KMS-11 (cell line): ENCODE data around the gene ALAD.

Source experiments
- H2AFZ ChIP-seq: fragments of 200-600 bp; sonication (generic); 2 replicates; pipeline ENCODE4 v1.6.1; 2016; ENCODE audit warnings: antibody characterized with exemption, mixed run types, low read depth
- H3K27ac ChIP-seq: fragments of 200-600 bp; sonication (generic); 2 replicates; pipeline ENCODE4 v1.6.1; 2016; ENCODE audit warnings: mild to moderate bottlenecking, mixed run types
- H3K27me3 ChIP-seq: fragments of 200-600 bp; sonication (generic); 2 replicates; pipeline ENCODE4 v1.6.1; 2017; ENCODE audit warnings: mild to moderate bottlenecking, low read depth, mixed run types, moderate library complexity; ENCODE audit not compliant: insufficient read depth
- H3K36me3 ChIP-seq: fragments of 200-600 bp; sonication (generic); 2 replicates; pipeline ENCODE4 v1.6.1; 2017; ENCODE audit warnings: mild to moderate bottlenecking, mixed run types; ENCODE audit not compliant: insufficient read depth
- H3K4me1 ChIP-seq: fragments of 200-600 bp; sonication (generic); 2 replicates; pipeline ENCODE4 v1.6.1; 2016; ENCODE audit warnings: mild to moderate bottlenecking, low read depth, mixed run types; ENCODE audit not compliant: poor library complexity, severe bottlenecking
- H3K4me2 ChIP-seq: fragments of 200-600 bp; sonication (generic); 2 replicates; pipeline ENCODE4 v1.7.0; 2016; ENCODE audit warnings: mild to moderate bottlenecking, mixed run types
- H3K4me3 ChIP-seq: fragments of 200-600 bp; sonication (generic); IDR thresholded peaks from 2 replicates; pipeline ENCODE4 v1.6.1; 2017; ENCODE audit warnings: low read depth, low read length, mixed read lengths; ENCODE audit not compliant: insufficient read depth
- H3K79me2 ChIP-seq: fragments of 200-600 bp; sonication (generic); 2 replicates; pipeline ENCODE4 v1.6.1; 2016; ENCODE audit warnings: low read depth, mixed run types; ENCODE audit not compliant: insufficient read depth
- H3K9ac ChIP-seq: fragments of 200-600 bp; sonication (generic); 2 replicates; pipeline ENCODE4 v1.6.1; 2016; ENCODE audit warnings: mild to moderate bottlenecking, mixed run types
- H4K20me1 ChIP-seq: fragments of 200-600 bp; sonication (generic); 2 replicates; pipeline ENCODE4 v1.6.1; 2016; ENCODE audit warnings: mild to moderate bottlenecking, mixed run types; ENCODE audit not compliant: insufficient read depth
- TF ChIP-seq, protein P1 (sequence below): fragments of 200-600 bp; sonication (generic); conservative IDR thresholded peaks from 2 replicates; pipeline ENCODE4 v1.6.1; 2017; ENCODE audit warnings: low read depth, mild to moderate bottlenecking, antibody characterized with exemption, low read length, moderate library complexity, mixed read lengths

Gene ALAD

DNA sequence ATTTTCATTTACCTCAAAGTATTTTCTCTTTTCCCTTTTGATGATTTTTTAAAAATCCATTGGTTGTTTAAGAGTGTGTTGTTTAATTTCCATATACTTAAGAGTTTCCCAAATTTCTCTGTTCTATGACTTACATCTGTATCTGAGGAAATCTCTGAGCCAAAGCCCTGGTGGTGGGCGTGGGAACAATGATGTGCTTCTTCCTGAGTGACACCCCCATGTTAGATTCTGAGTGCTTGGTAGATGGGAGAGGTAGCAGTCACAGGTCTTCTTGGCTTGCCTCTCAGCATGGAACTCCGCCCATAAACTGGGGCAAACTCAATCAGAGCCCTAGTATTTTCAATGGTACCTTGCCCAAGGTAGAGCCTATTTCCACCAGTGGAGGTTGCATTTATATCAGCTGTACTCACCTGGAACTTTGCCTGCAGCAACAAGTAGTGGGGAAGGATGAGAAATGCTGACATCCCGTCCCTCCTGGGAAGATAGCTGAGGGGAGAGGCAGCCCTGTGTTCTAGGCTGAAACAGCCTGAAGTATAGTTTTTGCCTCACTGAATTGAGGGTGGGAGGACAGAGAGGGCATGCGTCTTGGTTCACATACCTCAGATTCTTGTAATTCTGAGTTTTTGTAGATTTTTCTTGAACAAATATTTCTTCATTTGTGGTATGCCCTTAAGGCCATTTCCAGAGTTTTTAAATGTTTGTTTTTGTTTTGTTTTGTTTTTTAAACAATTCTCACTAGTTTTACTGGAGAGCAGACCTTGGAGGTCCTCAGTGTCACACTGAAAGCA lies 35.8 kb upstream of the ALAD start:
- Histone ChIP-seq H2AFZ (no peak overlapping the region), H3K9ac (no peak overlapping the region), H3K79me2 (no peaks in the 10 kb centered on the region), H3K36me3 (no peaks in the 10 kb centered on the region), H3K4me3 (no peak overlapping the region), H3K27ac (no peak overlapping the region), H3K4me2 (no peak overlapping the region), H4K20me1 (no peaks in the 10 kb centered on the region), H3K4me1 (no peaks in the 10 kb centered on the region), H3K27me3 (no peaks in the 10 kb centered on the region)
- TF ChIP-seq, protein P1, sequence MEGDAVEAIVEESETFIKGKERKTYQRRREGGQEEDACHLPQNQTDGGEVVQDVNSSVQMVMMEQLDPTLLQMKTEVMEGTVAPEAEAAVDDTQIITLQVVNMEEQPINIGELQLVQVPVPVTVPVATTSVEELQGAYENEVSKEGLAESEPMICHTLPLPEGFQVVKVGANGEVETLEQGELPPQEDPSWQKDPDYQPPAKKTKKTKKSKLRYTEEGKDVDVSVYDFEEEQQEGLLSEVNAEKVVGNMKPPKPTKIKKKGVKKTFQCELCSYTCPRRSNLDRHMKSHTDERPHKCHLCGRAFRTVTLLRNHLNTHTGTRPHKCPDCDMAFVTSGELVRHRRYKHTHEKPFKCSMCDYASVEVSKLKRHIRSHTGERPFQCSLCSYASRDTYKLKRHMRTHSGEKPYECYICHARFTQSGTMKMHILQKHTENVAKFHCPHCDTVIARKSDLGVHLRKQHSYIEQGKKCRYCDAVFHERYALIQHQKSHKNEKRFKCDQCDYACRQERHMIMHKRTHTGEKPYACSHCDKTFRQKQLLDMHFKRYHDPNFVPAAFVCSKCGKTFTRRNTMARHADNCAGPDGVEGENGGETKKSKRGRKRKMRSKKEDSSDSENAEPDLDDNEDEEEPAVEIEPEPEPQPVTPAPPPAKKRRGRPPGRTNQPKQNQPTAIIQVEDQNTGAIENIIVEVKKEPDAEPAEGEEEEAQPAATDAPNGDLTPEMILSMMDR: no peak

DNA sequence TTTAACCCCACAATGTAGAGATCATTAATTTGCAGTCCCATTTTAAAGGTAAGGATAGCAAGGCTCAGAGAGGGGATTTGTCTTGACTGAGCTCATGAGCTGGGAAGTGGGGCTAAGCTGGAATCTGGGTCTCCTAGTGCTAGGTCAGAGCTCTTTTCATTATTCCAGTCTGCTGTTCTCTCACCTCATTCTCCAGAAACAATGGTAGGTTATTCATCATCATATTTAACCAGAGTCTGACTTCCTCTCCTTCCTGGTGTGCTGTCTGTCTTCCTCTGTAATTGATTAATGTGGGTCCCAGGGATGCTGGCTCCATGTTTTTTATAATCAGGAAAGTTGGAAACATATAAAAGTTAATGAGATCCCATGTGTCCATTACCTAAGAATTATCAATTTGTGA lies 30.1 kb upstream of the ALAD start:
- no peak overlapping the region for H3K4me3 ChIP-seq
- no peaks in the 10 kb centered on the region for H4K20me1 ChIP-seq
- no peak overlapping the region for H3K27ac ChIP-seq
- no peak overlapping the region for H2AFZ ChIP-seq
- H3K4me2 ChIP-seq: no peak overlapping the region
- no peak overlapping the region for H3K9ac ChIP-seq
- H3K79me2 ChIP-seq: no peaks in the 10 kb centered on the region
- H3K36me3 ChIP-seq: no peaks in the 10 kb centered on the region
- H3K4me1 ChIP-seq: no peaks in the 10 kb centered on the region
- TF ChIP-seq, protein P1: no peak
- H3K27me3 ChIP-seq: no peaks in the 10 kb centered on the region

DNA sequence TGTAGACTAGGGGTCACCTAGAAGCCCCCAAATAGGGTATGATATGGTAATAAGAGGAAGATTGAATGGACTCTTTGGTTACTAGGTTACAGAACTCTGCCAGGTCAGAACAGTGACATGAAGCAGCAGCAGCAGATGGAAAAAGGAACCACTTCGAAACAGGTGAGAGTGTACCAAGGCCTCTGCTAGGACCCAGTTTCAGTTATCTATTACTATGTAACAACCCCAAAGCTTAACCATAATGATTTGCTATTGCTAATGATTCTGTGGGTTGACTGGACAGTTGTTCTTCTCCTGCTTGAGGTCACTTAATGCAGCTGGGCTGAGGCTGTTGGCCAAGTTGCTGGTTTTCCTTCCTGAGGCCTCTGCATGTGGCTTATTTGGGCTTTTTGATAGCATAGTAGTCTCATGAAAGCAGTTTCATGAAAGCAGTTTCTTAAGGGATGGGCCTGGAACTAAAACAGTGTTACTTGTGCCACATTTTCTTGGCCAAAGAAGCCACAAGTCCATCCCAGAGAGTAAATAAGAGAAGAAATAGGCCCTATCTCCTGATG lies 27.1 kb upstream of the ALAD start:
- no peaks in the 10 kb centered on the region for H3K4me1 ChIP-seq
- no peaks in the 10 kb centered on the region for H3K36me3 ChIP-seq
- no peaks in the 10 kb centered on the region for H3K27me3 ChIP-seq
- H2AFZ ChIP-seq: no peak overlapping the region
- H3K4me3 ChIP-seq: no peak overlapping the region
- H3K79me2 ChIP-seq: no peaks in the 10 kb centered on the region
- TF ChIP-seq, protein P1: no peak
- no peak overlapping the region for H3K27ac ChIP-seq
- H3K4me2 ChIP-seq: no peak overlapping the region
- H3K9ac ChIP-seq: no peak overlapping the region
- H4K20me1 ChIP-seq: no peaks in the 10 kb centered on the region

DNA sequence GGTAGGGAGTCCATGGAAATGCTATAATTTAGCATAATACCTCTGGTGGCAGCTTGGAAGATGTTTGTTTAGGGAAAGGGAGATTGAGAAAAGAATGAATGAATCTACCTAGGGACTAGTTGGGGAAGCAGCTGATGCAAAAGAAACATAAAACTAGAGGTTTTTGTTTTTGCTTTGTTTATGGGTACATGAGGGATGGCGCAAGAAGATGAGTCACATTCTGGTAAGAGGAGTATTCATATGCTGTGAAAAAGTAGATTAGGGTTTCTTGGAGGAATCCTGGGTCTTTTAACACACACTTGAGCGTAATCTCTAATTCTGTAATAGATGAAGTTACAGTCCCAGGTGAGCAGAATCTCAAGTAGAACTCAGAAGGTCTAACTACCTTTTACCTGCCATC lies 26.5 kb upstream of the ALAD start:
- Histone ChIP-seq H2AFZ (no peak overlapping the region), H3K4me1 (no peaks in the 10 kb centered on the region), H3K79me2 (no peaks in the 10 kb centered on the region), H4K20me1 (no peaks in the 10 kb centered on the region), H3K4me2 (no peak overlapping the region), H3K9ac (no peak overlapping the region), H3K27ac (no peak overlapping the region), H3K36me3 (no peaks in the 10 kb centered on the region), H3K27me3 (no peaks in the 10 kb centered on the region), H3K4me3 (no peak overlapping the region)
- TF ChIP-seq, protein P1: no peak
